K562 (cell line): Measurements from ENCODE around the gene NEU1. TPM values are rescaled to one million over a fixed set of nuclear protein-coding genes. Genes with fewer than 3 reads are reported as not detected.
A peak's percentile ranks its signal among the peaks of the same experiment; 100 is the strongest.

Source experiments
- EGR1 ChIP-seq: fragments of 450-650 bp; conservative IDR thresholded peaks from 2 replicates; pipeline ENCODE4 v1.6.1; 2017; ENCODE audit warnings: mild to moderate bottlenecking
- FOXJ2 ChIP-seq: fragments of 200-800 bp; sonication (Bioruptor generic); IDR thresholded peaks from 2 replicates; pipeline ENCODE4 v1.6.1; 2016; ENCODE audit warnings: missing genetic modification characterization, missing compliant biosample characterization
- KAT8 ChIP-seq: fragments of 450-650 bp; IDR thresholded peaks from 2 replicates; pipeline ENCODE4 v1.6.1; 2016; ENCODE audit warnings: low read depth, mild to moderate bottlenecking
- MTA1 ChIP-seq: fragments of 450-650 bp; IDR thresholded peaks from 2 replicates; pipeline ENCODE4 v1.6.1; 2017; ENCODE audit warnings: borderline replicate concordance
- MXI1 ChIP-seq: IDR thresholded peaks from 2 replicates; pipeline ENCODE4 v1.6.1; 2011; ENCODE audit warnings: low read depth, mild to moderate bottlenecking, improper control_type of control experiment, low read length
- RAD21 ChIP-seq, 2 experiments: fragments of 250-450 bp in 1 of 2; fragments of 450-650 bp in 1 of 2; sonication (Bioruptor Pico) in 1 of 2; formaldehyde crosslinking in 1 of 2; IDR thresholded peaks in 1 of 2; conservative IDR thresholded peaks in 1 of 2; 2 replicates each; pipeline versions ENCODE4 v1.4.0 to v1.8.0; 2020 to 2022; ENCODE audit warnings: mild to moderate bottlenecking in 2 of 2, moderate library complexity in 1 of 2
- RBBP5 ChIP-seq: fragments of 200-600 bp; sonication (generic); IDR thresholded peaks from 2 replicates; pipeline ENCODE4 v1.6.1; 2012; ENCODE audit warnings: borderline replicate concordance, mild to moderate bottlenecking, low read length, control low read depth, inconsistent platforms; ENCODE audit not compliant: insufficient read depth, poor library complexity, severe bottlenecking
- SRSF1 ChIP-seq: fragments of 200-400 bp; formaldehyde crosslinking; IDR thresholded peaks from 2 replicates; pipeline ENCODE4 v1.6.1; 2017; ENCODE audit warnings: mild to moderate bottlenecking, low read depth, low read length, moderate library complexity
- TSC22D4 ChIP-seq: fragments of 450-650 bp; IDR thresholded peaks from 2 replicates; pipeline ENCODE4 v1.6.1; 2016; ENCODE audit warnings: missing genetic modification characterization, missing biosample characterization, control low read depth
- ZNF197 ChIP-seq: fragments of 200-800 bp; sonication (Bioruptor generic); IDR thresholded peaks from 2 replicates; pipeline ENCODE4 v1.6.1; 2016; ENCODE audit warnings: low read depth, missing genetic modification characterization, missing compliant biosample characterization
- ZNF431 ChIP-seq: sonication (generic); formaldehyde crosslinking; IDR thresholded peaks from 2 replicates; pipeline ENCODE4 v1.8.0; 2022; ENCODE audit warnings: mild to moderate bottlenecking, missing genetic modification reagents
- ZNF507 ChIP-seq: conservative IDR thresholded peaks from 2 replicates; pipeline ENCODE4 v1.6.1; 2017; ENCODE audit warnings: missing genetic modification characterization, missing compliant biosample characterization
- polyA plus RNA-seq, 8 experiments: library from polyadenylated mRNA; depleted of rRNA in 4 of 8; stranded (reverse) in 5 of 8; unstranded in 3 of 8; fragments of >200 nt; fragmentation: Nextera tagmentation in 2 of 8; fragmentation: Illumina TruSeq in 1 of 8; extraction: Ambion mirVana in 2 of 8; extraction: Trizol in 1 of 8; gene quantifications; 2 replicates each; pipeline versions ENCODE4 v1.2.1 to v1.2.3, GENCODE V29; 2011 to 2014; ENCODE audit warnings: inconsistent platforms in 1 of 8, missing spikeins in 1 of 8
- total RNA-seq, 7 experiments: library from RNA; depleted of rRNA in 6 of 7; stranded (reverse); fragments of >200 nt in 6 of 7; fragmentation: Illumina TruSeq in 2 of 7; extraction: Trizol in 2 of 7; gene quantifications; 2 replicates each; pipeline versions ENCODE4 v1.2.1 to v1.2.3, GENCODE V29; 2011 to 2021; ENCODE audit warnings: low replicate concordance in 1 of 7
- TF ChIP-seq, protein P1 (sequence below): fragments of 250-450 bp; sonication (Bioruptor Pico); IDR thresholded peaks from 2 replicates; pipeline ENCODE4 v1.8.0; 2022; ENCODE audit warnings: inconsistent platforms, mild to moderate bottlenecking, moderate library complexity, borderline replicate concordance
- TF ChIP-seq, protein P2 (sequence below): fragments of 200-400 bp; formaldehyde crosslinking; IDR thresholded peaks from 2 replicates; pipeline ENCODE4 v1.6.1; 2017; ENCODE audit warnings: mild to moderate bottlenecking, low read depth, low read length, moderate library complexity
- TF ChIP-seq, protein P3 (sequence below): fragments of 250-450 bp; sonication (Bioruptor Pico); IDR thresholded peaks from 2 replicates; pipeline ENCODE4 v1.8.0; 2021; ENCODE audit warnings: borderline replicate concordance, mild to moderate bottlenecking, moderate library complexity; ENCODE audit not compliant: poor library complexity, severe bottlenecking
- TF ChIP-seq, protein P4 (sequence below): IDR thresholded peaks from 2 replicates; pipeline ENCODE4 v1.6.1; 2014; ENCODE audit warnings: antibody characterized with exemption
- TF ChIP-seq, protein P5 (sequence below): fragments of 250-450 bp; sonication (Bioruptor Pico); IDR thresholded peaks from 2 replicates; pipeline ENCODE4 v1.4.0; 2020; ENCODE audit warnings: mild to moderate bottlenecking, moderate library complexity

The NEU1 gene
- total and polyA plus RNA-seq, 9 of the 15 experiments (the other 6 are each of a cell fraction or from before 2014, with no cell fraction given), result 14.8 to 67.8 (median 51.0) TPM

DNA sequence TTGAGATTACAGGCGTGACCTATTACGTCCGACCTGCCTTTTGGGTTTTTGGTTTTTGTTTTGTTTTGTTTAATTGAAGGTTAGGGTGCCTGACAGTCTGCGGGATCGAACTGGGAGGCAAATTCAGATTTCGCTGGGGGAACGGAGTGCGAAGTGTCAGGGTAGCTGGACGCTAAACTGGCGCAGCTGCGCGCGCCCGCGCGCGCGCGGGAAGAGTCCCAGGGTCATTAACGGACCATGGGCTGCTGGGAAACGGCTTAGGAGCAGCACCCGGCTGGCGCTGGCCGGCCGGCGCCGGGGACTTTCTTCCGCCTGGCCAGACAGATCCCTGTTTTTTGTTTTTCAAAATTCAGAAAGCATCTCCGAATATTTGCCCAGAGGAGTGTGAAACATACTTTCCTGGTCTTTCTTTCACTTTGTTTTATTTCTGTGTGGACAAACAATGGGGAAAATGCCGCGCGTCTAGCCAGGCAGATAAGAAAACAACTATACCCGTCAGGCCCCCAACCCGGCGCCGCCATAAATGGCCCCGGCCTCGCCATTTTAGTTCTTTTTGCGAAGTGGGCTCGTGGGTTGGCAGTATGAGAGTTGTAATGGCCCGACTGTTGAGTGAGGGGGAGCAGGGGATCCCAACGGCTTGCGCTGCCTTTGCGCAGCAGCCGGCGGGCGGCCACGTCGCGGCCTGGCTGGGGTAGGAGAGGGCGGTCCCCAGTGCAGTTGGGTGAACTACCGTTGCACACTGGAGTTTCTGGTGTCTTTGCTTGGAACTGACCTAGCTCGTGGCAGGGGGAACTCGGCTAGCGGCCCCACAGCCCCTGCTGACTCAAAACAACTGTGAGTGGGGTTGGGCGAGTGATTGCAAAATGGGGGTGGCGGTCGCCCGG is 28.0 kb downstream of the NEU1 start (continued):
- TF ChIP-seq, protein P1, sequence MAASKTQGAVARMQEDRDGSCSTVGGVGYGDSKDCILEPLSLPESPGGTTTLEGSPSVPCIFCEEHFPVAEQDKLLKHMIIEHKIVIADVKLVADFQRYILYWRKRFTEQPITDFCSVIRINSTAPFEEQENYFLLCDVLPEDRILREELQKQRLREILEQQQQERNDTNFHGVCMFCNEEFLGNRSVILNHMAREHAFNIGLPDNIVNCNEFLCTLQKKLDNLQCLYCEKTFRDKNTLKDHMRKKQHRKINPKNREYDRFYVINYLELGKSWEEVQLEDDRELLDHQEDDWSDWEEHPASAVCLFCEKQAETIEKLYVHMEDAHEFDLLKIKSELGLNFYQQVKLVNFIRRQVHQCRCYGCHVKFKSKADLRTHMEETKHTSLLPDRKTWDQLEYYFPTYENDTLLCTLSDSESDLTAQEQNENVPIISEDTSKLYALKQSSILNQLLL (CRISPR knock-in tag), result no peak
- TF ChIP-seq ZNF197, result no peak
- TF ChIP-seq TSC22D4, result no peak
- TF ChIP-seq, protein P2, sequence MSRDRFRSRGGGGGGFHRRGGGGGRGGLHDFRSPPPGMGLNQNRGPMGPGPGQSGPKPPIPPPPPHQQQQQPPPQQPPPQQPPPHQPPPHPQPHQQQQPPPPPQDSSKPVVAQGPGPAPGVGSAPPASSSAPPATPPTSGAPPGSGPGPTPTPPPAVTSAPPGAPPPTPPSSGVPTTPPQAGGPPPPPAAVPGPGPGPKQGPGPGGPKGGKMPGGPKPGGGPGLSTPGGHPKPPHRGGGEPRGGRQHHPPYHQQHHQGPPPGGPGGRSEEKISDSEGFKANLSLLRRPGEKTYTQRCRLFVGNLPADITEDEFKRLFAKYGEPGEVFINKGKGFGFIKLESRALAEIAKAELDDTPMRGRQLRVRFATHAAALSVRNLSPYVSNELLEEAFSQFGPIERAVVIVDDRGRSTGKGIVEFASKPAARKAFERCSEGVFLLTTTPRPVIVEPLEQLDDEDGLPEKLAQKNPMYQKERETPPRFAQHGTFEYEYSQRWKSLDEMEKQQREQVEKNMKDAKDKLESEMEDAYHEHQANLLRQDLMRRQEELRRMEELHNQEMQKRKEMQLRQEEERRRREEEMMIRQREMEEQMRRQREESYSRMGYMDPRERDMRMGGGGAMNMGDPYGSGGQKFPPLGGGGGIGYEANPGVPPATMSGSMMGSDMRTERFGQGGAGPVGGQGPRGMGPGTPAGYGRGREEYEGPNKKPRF, result no peak
- TF ChIP-seq, protein P3, sequence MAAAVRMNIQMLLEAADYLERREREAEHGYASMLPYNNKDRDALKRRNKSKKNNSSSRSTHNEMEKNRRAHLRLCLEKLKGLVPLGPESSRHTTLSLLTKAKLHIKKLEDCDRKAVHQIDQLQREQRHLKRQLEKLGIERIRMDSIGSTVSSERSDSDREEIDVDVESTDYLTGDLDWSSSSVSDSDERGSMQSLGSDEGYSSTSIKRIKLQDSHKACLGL, result no peak
- peak; percentile 96 for TF ChIP-seq RBBP5
- TF ChIP-seq MTA1, result peak; percentile 66; the same call in 1 of the 2 replicates
- TF ChIP-seq, protein P4, sequence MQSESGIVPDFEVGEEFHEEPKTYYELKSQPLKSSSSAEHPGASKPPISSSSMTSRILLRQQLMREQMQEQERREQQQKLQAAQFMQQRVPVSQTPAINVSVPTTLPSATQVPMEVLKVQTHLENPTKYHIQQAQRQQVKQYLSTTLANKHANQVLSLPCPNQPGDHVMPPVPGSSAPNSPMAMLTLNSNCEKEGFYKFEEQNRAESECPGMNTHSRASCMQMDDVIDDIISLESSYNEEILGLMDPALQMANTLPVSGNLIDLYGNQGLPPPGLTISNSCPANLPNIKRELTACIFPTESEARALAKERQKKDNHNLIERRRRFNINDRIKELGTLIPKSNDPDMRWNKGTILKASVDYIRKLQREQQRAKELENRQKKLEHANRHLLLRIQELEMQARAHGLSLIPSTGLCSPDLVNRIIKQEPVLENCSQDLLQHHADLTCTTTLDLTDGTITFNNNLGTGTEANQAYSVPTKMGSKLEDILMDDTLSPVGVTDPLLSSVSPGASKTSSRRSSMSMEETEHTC, result no peak
- TF ChIP-seq MXI1, result peak; percentile 85
- TF ChIP-seq ZNF507 (tag), result no peak
- TF ChIP-seq ZNF431, result no peak; the same call in 1 of the 2 replicates
- TF ChIP-seq RAD21 (CRISPR knock-in tag; conservative IDR thresholded peaks at IDR 0.05 in 1 of 2, IDR thresholded peaks at IDR 0.05 in 1 of 2), result peak; percentile 1 to 33; a peak in 2 of 4 replicates
- TF ChIP-seq SRSF1, result peak; percentile 90; the same call in 1 of the 2 replicates
- peak; percentile 81 for TF ChIP-seq KAT8
- no peak for TF ChIP-seq EGR1
- TF ChIP-seq FOXJ2, result peak; percentile 91; the same call in 1 of the 2 replicates
- TF ChIP-seq, protein P5, sequence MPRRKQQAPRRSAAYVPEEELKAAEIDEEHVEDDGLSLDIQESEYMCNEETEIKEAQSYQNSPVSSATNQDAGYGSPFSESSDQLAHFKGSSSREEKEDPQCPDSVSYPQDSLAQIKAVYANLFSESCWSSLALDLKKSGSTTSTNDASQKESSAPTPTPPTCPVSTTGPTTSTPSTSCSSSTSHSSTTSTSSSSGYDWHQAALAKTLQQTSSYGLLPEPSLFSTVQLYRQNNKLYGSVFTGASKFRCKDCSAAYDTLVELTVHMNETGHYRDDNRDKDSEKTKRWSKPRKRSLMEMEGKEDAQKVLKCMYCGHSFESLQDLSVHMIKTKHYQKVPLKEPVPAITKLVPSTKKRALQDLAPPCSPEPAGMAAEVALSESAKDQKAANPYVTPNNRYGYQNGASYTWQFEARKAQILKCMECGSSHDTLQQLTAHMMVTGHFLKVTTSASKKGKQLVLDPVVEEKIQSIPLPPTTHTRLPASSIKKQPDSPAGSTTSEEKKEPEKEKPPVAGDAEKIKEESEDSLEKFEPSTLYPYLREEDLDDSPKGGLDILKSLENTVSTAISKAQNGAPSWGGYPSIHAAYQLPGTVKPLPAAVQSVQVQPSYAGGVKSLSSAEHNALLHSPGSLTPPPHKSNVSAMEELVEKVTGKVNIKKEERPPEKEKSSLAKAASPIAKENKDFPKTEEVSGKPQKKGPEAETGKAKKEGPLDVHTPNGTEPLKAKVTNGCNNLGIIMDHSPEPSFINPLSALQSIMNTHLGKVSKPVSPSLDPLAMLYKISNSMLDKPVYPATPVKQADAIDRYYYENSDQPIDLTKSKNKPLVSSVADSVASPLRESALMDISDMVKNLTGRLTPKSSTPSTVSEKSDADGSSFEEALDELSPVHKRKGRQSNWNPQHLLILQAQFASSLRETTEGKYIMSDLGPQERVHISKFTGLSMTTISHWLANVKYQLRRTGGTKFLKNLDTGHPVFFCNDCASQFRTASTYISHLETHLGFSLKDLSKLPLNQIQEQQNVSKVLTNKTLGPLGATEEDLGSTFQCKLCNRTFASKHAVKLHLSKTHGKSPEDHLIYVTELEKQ (CRISPR knock-in tag), result peak; percentile 60; the same call in 1 of the 2 replicates
